ENCODE results near the gene RBMXL3.

GRCh38 chrX:115236560-115236959 lies 47.4 kb downstream of the RBMXL3 start:
- TF ChIP-seq CTCF (IDR thresholded peaks at IDR 0.05) (no peak), POLR2A (IDR thresholded peaks at IDR 0.05) (no peak), POLR2AphosphoS5 (IDR thresholded peaks at IDR 0.05) (no peak), EP300 (IDR thresholded peaks at IDR 0.05) (no peak)

All from suprapubic skin (tissue), 4 donors.